Occipital lobe (tissue), 2 donors: ENCODE measurements around the gene MRPL48. TPM values are rescaled to one million over a fixed set of nuclear protein-coding genes. Genes with fewer than 3 reads are reported as not detected.
A peak's percentile ranks its signal among the peaks of the same experiment; 100 is the strongest.
"Not testable (repeated sequence)": the region's sequence is repeated elsewhere in the genome, so short reads cannot be mapped to it uniquely, and the experiment has no call there.

Experiments used
- DNase-seq: peaks from one replicate; lab custom pipeline; 2025; lab: John Stamatoyannopoulos, UW
- total RNA-seq: library from RNA; depleted of rRNA; stranded (reverse); fragments of >200 nt; gene quantifications from one replicate; pipeline ENCODE4 v1.2.3, GENCODE V29; 2014

The MRPL48 gene
- total RNA-seq, 1 donor from 2014 or later, result 24.3 TPM

DNA sequence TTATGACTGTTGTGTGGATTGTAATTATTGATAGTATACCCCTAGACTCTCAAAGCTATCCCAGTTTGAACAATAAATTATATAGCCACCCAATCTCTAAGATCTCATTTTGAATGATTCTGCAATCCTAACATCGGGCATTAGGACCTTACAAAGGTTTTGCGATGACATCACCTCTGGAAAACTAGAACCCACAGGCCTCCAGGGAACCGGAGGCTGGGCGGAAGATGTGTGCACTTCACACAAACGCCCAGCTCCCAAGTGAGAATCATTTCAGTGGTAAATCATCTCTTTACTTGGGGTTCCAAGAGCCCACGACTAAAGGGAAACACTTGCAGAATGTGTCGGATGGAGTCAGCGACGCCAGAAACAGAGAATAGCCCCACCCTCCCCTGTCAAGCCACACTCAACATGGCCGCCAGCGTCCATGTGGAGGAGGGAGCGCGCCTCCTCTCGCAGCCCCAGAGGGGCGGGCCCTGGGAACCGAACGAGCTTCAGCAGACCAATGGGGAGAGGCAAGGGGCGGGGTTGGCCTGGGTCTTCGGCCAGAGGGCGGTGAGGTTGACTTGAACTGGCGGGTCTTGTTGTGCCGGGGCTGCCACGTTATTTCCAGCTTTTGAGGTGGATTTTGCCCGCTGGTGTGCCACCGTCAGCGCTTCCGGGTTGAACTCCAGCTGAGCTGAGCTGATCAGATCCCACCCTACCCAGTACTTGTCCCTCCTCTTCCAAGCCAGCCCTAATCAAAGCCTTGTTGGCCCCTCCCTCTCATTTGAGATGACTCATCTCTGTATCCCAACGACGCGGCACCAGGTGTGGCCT, 8.4 kb upstream of the MRPL48 start:
- peak; percentile 100 for DNase-seq

DNA sequence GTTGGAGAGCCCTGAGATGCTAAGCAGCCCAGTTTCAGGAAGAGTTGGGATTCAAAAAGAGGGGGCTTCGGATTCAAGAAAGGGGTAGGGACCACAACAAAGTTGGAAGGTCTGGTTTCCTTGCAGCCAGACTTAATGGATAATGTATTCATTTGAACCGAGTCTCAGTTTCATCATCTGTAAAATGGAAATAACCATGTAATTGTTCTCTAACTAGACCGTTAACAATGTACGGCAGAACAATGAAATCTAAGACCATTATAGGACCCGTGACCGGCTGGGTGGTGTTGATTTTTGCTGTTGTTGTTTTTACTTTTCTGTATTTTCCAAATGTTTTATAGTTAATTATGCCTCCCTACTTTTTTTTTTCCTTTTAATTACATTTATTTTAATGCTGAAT, 6.4 kb upstream of the MRPL48 start:
- no peak for DNase-seq

DNA sequence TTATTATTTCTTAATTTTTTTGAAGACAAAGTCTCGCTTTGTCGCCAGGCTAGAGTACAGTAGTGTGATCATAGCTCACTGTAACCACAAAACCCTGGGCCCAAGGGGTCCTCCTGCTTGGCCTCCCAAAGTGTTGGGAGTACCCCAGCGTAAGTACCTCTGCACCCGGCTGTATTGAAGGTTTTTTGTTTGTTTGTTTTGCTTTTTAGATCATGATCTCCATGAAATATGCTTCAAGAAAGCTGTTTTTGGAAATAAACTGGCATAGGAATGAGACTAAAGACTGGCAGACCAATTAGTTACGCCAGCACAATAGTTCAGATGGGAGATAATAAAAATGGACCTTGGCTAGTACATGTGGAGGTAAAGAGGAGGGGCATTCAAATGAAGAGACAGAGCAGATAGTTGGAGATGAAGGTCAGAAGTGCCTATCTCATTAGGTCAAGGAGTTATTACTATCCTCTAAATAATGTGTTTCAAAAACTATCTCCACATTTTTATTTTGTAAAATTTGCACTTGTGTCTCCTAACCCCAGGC, 4.1 kb upstream of the MRPL48 start:
- no peak for DNase-seq

DNA sequence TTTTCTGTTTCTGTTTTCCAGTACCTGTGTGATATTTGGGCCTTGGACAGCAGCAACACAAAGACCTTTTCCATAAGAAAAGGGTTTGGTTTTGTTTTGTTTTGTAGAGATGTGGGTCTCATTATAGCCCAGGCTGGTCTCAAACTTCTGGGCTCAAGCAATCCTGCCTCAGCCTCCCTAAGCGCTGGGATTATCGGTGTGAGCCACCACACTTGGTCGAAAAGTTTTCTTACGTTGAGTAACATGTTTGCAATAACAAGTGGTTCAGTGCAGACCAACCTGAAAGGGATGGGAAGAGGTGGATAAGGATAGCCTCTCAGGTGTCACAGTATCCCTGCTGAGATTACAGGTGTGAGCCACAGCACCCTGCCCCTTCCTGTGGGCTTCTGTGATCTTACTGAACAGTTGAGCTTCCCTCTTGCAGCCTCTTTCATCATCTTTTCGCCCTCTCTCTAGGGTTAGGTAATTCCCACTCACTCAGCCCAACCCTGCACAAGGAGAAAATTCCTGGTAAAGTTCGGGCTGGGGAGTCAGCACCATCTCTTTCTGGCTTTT, 3.5 kb upstream of the MRPL48 start:
- no peak for DNase-seq

DNA sequence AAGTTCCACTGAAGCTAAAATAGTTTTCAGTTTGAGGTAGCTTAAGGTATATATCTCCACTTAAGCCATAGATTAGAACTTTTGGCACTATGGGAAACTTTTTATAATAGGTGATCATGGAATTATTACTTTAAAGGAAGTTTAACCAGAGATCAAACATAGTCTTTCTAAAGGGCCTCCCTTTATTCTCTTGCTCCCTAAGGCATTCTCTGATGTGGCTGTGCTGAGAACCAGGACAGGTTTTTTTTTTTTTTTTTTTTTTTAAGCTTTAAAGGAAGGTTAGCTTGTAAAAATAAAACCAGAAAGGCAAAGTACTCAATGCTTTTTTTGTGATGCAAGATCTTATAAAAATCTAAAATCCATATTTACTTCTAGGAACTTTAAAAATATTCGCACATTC, 2.9 kb upstream of the MRPL48 start:
- no peak for DNase-seq

DNA sequence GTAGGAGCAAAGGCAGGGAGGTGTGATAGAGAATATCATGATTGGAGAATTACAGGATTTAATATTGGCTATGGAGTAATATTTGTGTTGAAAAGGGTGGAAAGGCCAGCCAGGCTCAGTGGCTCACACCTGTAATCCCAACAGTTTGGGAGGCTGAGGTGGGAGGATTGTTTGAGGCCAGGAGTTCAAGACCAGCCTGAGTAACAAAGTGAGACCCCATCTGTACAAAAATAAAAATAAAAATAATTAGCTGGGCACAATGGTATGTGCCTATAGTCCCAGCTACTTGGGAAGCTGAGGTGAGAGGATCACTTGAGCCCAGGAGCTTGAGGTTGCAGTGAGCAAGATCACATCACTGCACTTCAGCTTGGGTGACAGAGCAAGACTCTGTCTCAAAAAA, 2.2 kb upstream of the MRPL48 start:
- not testable (repeated sequence) for DNase-seq

DNA sequence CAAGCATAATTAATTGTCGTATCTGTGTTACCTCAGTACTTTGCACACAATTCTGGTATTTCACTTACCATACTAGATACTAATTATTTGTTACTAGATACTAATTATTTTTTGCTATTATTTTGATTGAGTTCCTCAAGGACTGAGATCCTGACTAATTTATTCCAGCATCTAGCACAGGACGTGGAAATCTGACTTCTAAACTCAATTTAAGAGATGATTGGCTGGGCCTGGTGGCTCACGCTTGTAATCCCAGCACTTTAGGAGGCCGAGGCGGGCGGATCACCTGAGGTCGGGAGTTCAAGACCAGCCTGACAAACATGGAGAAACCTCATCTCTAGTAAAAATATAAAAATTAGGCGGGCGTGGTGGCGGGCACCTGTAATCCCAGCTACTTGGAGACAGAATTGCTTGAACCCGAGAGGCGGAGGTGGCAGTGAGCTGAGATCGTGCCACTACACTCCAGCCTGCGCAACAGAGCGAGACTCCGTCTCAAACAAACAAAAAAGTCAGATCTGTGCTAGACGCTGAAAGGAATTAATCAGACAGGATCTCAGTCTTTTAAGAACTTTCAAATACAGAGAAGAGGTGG, 527 bp upstream of the MRPL48 start:
- no peak for DNase-seq

DNA sequence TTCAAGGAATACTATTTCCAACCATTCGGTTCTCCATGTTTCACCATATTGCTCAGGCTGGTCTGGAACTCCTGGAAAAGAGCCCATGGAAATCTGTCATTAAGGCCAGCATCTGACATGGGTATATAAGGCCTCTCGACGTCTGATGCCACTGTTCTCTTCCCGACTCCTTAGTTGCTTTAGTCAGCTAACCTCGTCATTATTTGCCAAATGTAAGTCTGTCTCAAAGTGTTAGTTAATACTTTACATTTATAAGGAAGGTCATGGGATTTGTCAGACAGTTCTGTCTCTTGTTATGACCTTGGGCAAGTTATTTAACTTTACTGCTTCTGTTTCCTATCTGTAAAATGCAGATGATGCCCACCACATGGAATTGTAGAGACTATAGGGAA, 1.6 kb downstream of the MRPL48 start:
- DNase-seq, result no peak

DNA sequence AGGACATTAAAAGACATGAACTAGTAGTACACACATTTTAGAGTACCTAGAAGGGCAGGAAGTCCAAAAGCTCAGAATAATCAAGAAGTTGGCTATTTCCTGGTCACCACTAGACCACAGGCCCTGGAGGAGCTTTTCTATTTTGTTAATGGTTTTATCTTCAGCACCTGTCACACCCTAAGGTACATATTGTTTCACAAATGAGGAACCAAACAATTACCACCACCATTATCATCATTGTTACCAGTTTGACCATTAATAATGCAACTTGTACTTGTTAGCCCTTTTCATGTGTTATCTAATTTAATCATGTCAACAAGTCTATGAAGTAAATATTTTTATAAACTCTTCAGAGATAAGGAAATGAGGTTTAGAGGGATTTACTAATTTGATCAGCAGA, 4.9 kb downstream of the MRPL48 start:
- DNase-seq, result no peak

GRCh38 chr11:73795925-73796632, 8.4 kb downstream of the MRPL48 start:
- DNase-seq, result peak; percentile 43

DNA sequence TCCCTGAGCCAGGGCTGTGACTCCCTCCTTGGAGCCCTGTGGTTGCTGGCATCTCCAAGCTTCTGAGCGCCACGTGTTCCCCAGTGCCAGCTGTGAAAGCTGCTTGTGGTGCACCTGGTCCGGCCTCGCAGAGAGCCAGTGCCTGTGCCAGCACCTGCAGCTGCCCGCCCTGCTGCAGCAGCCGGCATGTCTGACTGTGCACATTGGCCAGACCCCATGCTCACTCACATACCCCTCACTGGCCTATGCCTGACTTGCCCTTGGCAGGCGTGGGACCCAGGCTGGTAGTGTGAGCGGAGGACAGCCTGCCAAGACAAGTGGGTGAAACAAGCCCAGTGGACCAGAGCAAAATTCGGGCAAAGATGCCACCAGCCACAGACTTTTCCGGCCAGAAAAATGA, 9.8 kb downstream of the MRPL48 start:
- DNase-seq, result peak; percentile 37

DNA sequence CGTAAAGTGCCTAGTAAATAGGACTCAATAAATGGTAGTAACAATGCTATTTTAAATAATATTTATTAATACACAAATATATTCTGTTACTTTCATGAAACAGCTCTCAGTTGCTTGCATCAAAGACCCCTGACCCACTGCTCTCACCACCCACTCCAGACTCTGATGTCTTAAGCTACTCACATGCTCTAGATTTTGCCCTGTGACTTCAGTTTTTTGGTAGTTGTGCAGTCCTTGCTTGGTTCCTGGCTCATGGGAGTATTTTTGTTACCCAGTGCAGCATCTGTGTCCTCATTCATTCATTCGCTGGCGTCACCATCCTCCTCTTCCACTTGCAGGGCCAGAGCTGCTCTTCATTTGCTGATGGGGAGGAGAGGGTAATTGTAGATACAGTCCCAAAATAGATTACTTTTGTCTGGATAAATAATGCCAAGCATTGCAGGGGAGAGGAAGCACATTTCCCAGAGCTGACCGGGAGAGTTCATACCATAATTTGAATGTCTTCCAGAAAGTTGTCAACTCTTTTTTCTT, 12.7 kb downstream of the MRPL48 start:
- DNase-seq, result no peak

GRCh38 chr11:73801136-73801535, 13.5 kb downstream of the MRPL48 start:
- no peak for DNase-seq

- no peak for DNase-seq
Measured at GRCh38 chr11:73804712-73805111, 17.0 kb downstream of the MRPL48 start.

- DNase-seq, result no peak
Measured at GRCh38 chr11:73808052-73808451, 20.4 kb downstream of the MRPL48 start.

DNA sequence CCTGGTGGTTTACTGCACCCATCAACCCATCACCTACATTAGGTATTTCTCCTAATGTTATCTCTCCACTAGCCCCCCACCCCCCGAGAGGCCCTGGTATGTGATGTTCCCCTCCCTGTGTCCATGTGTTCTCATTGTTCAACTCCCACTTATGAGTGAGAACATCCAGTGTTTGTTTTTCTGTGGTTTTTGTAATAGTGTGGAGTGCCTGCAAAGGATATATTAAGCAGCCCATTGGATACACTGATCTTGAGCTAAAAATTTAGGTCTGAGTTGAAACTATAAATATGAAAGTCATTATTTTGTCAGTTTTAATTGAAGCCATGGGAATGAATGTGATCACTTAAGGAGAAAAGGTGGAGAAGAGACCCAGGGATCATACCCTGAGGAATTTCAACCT, 23.0 kb downstream of the MRPL48 start:
- DNase-seq, result no peak

DNA sequence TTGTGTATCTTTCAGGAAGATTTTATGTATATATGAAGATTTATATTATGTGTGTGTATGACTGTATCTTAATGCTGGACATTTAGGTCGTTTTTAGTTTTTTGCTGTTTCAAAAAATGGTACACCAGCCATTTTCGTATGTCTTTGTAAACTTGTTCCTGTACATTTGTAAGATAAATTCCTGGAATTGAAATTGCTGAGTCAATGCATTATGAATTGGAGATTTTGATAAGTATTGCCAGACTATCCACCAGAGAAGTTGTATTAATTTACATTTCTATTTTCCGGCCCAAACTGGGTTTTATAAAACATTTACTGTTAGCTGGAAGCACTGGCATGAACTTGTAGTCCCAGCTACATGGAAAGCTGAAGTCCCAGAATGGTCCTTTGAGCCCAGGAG, 24.6 kb downstream of the MRPL48 start:
- no peak for DNase-seq

DNA sequence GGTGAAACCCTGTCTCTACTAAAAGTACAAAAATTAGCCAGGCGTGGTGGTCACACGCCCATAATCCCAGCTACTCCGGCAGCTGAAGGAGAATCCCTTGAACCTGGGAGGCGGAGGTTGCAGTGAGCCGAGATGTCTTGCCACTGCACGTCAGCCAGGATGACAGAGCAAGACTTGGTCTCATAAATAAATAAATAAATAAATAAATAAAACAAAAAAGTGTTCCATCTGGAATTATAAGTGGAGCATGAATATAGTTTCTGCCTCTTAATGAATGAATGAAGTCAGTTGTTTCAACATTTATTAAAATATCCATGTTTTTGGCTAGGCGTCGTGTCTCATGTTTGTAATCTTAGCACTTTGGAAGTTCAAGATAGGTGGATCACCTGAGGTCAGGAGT, 27.1 kb downstream of the MRPL48 start:
- DNase-seq, result no peak

- no peak for DNase-seq
Measured at GRCh38 chr11:73818846-73819245, 31.2 kb downstream of the MRPL48 start.

- DNase-seq, result no peak
Measured at GRCh38 chr11:73830261-73830660, 42.6 kb downstream of the MRPL48 start.

DNA sequence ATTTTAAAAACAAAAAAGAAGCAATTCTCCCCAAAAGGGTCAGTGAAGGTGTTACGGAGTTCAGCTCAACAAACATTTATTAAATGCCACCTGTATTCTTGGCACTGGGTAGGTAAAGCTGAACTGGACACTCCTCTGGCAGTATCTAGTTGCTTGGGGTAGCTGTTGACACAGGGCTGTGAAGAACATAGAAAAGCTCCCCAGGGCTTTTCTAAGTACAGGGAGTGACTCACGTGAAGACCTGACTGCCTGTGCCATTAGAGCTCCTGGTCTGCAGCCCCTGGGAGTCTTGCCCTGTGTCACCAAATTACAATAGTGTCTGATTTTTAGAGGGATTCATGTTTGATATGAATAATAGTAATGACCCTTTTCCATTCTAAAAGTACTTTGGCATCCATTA, 45.4 kb downstream of the MRPL48 start:
- DNase-seq, result no peak
